Measurements from ENCODE around the gene IL17RB. TPM values are rescaled to one million over a fixed set of nuclear protein-coding genes. Genes with fewer than 3 reads are reported as not detected.

IL17RB gene
- total and polyA plus RNA-seq, 9 donors: 0.99 to 5.6 (median 1.1) TPM

DNA sequence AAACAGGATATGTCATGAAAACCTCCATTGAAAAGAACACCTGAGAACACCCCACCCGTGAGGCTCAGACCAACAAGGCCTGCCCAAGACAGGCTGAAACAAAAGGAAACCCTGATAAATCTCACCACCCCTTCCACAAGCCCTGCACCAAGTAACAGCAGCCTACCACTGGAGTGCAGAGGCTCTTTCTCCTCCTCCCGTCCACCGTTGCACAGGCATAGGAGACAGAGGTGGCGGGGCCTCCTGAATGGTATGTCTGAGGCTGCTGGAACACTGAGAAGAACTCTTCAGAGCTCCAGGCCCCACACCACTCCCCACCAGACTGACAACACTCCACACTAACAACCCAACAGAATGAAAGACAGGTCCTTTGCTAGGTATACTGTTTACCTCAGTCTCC is 21.6 kb upstream of the IL17RB start:
- Histone ChIP-seq H3K4me1 (ENCODE audit: insufficient read depth) (no peaks in the 10 kb centered on the region), H3K27me3 (no peaks in the 10 kb centered on the region), H3K36me3 (no peaks in the 10 kb centered on the region), H3K27ac (no peak overlapping the region), H3K9me3 (no peaks in the 10 kb centered on the region), H3K4me3 (no peak overlapping the region)
- no peak for DNase-seq
- intact Hi-C loops (cut with DNase I): no loop called here
- WGBS, 3 donors: 90 to 92% (median 92%) methylated on average over 4 of the region's 4 CpGs
- TF ChIP-seq EP300 (IDR thresholded peaks at IDR 0.05) (no peak), POLR2A (IDR thresholded peaks at IDR 0.05) (no peak), CTCF (IDR thresholded peaks at IDR 0.05) (no peak)

GRCh38 chr3:53826048-53826447 is 20.3 kb upstream of the IL17RB start:
- Histone ChIP-seq H3K4me1 (ENCODE audit: insufficient read depth) (no peaks in the 10 kb centered on the region), H3K9me3 (no peaks in the 10 kb centered on the region), H3K36me3 (no peaks in the 10 kb centered on the region), H3K27me3 (no peaks in the 10 kb centered on the region), H3K27ac (no peak overlapping the region), H3K4me3 (no peak overlapping the region)
- 17 to 34% (median 31%) methylated on average over 1 of the region's 1 CpG for WGBS, 3 donors
- TF ChIP-seq POLR2A (IDR thresholded peaks at IDR 0.05): no peak
- TF ChIP-seq CTCF (IDR thresholded peaks at IDR 0.05): no peak
- TF ChIP-seq EP300 (IDR thresholded peaks at IDR 0.05): no peak
- no peak for DNase-seq
- intact Hi-C loops (cut with DNase I): no loop called here

GRCh38 chr3:53828581-53828980 is 17.8 kb upstream of the IL17RB start:
- no peaks in the 10 kb centered on the region for H3K4me1 ChIP-seq (ENCODE audit: insufficient read depth)
- intact Hi-C loops (cut with DNase I): no loop called here
- TF ChIP-seq CTCF (IDR thresholded peaks at IDR 0.05) (no peak), EP300 (IDR thresholded peaks at IDR 0.05) (no peak), POLR2A (IDR thresholded peaks at IDR 0.05) (no peak)
- WGBS, 3 donors: 84 to 86% (median 86%) methylated on average over 1 of the region's 1 CpG
- no peaks in the 10 kb centered on the region for H3K9me3 ChIP-seq
- H3K36me3 ChIP-seq: no peaks in the 10 kb centered on the region
- no peak overlapping the region for H3K27ac ChIP-seq
- H3K4me3 ChIP-seq: no peak overlapping the region
- no peak for DNase-seq
- H3K27me3 ChIP-seq: no peaks in the 10 kb centered on the region

DNA sequence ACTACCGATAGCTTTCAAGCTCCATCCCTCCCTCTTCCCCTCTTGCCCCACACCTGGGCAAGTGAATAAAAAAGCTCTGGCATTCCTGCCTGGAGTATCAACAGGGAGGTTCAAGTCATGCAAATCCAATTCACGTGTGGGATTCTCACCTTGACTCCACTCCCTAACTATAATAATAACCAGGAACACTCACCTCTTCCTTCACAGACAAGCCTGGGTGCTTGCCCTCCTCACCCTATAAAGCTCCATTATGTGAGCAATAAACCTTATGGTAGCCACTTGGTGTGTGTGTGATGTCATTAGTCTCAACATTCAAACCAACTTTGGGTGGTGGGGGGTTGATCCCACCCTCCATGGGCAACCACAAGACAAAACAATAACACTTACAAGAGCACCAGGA is 16.8 kb upstream of the IL17RB start:
- no peak for DNase-seq
- Histone ChIP-seq H3K4me1 (ENCODE audit: insufficient read depth) (no peaks in the 10 kb centered on the region), H3K9me3 (no peaks in the 10 kb centered on the region), H3K4me3 (no peak overlapping the region), H3K36me3 (no peaks in the 10 kb centered on the region), H3K27me3 (no peaks in the 10 kb centered on the region), H3K27ac (no peak overlapping the region)
- 68 to 83% (median 82%) methylated on average over 2 of the region's 2 CpGs for WGBS, 3 donors
- intact Hi-C loops (cut with DNase I): no loop called here
- TF ChIP-seq CTCF (IDR thresholded peaks at IDR 0.05) (no peak), EP300 (IDR thresholded peaks at IDR 0.05) (no peak), POLR2A (IDR thresholded peaks at IDR 0.05) (no peak)

DNA sequence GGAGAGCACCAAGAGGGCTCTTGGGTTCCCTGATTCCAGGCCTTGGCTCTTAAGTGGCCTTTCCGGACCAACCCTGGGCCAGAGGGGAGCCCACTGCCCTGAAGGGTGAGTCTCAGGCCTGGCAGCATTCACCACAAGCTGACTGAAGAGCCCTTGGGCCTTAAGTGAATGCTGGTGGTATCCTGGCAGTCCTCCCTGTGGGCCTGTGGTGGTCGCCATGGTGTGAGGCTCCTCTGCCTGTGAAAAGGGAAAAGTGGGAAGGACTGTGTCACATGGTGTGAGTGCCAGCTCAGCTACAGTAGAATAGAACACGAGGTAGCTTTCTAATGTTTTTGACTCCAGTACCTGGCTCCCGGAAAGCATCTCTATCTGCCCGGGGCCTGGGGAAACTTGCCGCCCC is 15.4 kb upstream of the IL17RB start:
- H3K36me3 ChIP-seq: no peaks in the 10 kb centered on the region
- no peaks in the 10 kb centered on the region for H3K9me3 ChIP-seq
- 86 to 89% (median 87%) methylated on average over 6 of the region's 6 CpGs for WGBS, 3 donors
- H3K27me3 ChIP-seq: no peaks in the 10 kb centered on the region
- no peaks in the 10 kb centered on the region for H3K4me1 ChIP-seq (ENCODE audit: insufficient read depth)
- H3K27ac ChIP-seq: no peak overlapping the region
- H3K4me3 ChIP-seq: no peak overlapping the region
- no peak for TF ChIP-seq EP300 (IDR thresholded peaks at IDR 0.05)
- intact Hi-C loops (cut with DNase I): no loop called here
- DNase-seq: no peak

Measured in ovary (tissue), 9 donors.